GM10266 (cell line): ENCODE measurements around the gene IP6K1.

Source experiments
- DNase-seq: peaks from one replicate; pipeline ENCODE4 v3.0.0; 2012; ENCODE audit errors: extremely low spot score
- CTCF ChIP-seq: IDR thresholded peaks from 2 replicates; pipeline ENCODE4 v1.5.1; 2012; ENCODE audit warnings: mild to moderate bottlenecking, low read depth; ENCODE audit not compliant: control insufficient read depth, insufficient read depth; ENCODE audit errors: missing control alignments

Gene IP6K1

DNA sequence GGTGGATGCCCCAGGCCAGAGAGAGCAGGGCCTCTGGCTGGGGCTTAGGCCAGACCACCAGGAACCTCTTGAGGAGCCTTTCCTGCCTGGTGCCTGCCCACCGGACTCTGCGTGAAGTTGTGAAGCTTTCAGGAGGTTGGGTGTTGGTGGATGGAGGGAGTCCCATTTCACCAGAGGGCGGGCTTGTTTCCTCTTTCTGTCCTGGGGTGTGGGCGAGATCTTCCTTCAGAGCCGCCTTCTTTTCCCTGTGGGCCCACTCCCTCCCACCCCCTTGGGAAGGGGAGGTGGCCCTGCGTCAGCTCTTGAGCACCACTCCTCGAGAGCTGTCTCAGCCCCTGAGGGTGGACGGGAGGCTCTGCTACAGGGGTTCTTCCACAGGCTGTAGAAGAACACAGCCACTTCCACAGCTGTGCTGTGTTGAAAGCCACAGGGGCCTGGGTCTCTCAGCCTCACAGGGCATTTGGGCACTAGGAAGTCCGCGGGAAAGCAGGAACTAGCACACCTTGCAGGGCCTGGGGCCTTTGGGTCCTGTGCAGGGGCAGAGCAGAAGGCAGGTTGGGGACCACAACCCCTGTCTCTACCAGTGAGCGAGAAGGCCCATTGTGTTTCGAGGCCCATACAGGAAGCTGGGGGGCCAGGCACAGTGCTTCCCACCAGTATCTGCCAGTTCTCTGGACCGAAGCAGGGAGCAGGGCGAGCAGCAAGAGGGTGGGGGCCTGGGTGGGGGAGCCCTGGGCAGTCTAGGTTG is 69.0 kb downstream of the IP6K1 start:
- TF ChIP-seq CTCF: no peak
- no peak for DNase-seq

- TF ChIP-seq CTCF: no peak
- no peak for DNase-seq
Measured at GRCh38 chr3:49716691-49717210, 69.6 kb downstream of the IP6K1 start.

- no peak for DNase-seq
- TF ChIP-seq CTCF: no peak
Measured at GRCh38 chr3:49716169-49716568, 70.2 kb downstream of the IP6K1 start.

DNA sequence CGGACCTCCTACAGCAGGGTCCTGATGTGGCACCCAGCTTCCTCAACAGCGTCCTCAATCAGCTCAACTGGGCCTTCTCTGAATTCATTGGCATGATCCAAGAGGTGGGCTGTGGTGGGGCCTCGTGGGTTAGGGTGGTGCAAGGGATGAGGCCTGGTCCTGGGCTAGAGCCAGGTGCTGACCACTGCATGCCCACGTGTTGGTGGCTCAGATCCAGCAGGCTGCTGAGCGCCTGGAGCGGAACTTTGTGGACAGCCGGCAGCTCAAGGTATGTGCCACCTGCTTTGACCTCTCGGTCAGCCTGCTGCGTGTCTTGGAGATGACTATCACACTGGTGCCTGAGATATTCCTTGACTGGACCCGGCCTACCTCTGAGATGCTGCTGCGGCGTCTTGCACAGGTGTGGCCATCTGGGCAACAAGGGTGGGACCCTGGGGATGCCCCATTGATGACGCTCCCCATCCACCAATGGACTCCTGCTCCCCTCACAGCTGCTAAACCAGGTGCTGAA is 70.7 kb downstream of the IP6K1 start:
- no peak for TF ChIP-seq CTCF
- no peak for DNase-seq

DNA sequence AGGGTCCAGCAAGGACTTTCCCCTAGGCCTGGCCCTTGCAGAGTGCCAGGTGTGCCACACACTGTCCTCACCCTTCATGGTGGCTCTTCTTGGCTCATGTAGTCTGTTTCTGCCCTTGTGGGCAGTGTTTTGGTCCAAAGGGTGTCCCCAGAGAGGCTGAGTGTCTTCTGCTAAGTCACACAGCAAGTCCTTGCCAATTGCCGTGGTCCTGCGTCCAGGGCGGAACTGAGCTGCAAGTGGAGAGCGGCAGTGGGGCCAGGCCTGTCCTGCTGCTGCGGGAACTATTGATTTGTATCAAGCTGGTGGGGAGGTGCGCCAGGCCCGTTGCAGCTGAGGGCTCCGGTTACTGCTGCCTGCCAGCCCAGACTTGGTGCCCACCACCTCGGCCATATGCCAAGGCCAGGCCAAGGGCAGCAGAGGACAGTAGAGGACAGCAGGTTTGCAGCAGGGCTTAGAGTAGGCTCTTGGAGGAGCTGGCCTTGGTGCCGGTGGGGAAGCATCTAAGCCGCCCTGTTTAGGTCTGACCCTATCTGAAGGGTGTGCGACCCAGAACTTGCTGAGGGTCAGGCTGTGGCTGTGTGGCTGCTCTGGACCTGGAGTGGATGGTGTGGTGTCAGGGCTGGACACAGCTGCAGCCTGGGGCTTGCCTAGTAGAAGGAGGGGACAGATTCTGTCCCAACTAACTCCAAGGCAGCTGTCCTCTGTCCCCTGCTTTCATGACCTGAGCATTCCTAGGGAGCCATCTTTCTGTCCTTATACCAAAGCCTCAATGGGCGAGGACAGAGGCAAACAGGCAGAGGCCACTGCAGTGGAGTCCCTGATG is 71.4 kb downstream of the IP6K1 start:
- TF ChIP-seq CTCF: no peak
- no peak for DNase-seq

DNA sequence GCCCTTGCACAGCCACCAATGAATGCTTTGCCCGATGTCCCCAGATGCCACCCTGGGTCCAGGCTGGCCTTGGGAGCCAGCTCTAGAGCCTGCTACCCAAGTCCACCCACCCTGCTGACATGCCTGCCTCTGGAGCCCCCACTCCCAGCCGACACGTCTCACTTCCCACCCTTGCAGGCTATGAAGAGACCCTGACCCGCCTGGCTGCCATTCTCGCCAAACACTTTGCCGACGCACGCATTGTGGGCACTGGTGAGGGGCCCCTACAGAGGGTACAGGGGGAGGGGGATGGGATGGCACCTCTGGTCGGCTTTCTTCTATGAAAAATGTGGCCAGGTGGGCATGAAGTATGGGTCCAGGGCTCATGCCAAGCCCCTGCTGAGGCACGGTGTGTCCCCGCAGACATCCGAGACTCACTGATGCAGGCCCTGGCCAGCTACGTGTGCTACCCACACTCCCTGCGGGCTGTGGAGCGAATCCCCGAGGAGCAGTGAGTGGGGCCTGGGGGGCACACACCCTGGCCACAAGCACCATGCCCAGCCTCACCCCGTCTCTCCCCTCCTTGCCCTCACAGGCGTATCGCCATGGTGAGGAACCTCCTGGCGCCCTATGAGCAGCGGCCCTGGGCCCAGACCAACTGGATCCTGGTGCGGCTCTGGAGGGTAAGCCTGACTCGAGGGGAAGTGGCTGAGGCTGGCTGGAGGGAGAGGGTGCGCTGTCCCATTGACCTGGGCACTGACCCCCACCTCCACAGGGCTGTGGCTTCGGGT is 72.8 kb downstream of the IP6K1 start:
- TF ChIP-seq CTCF: no peak
- no peak for DNase-seq
